Bronchial epithelial cell (primary cell): ENCODE measurements around the gene FARP1. TPM values are rescaled to one million over a fixed set of nuclear protein-coding genes. Genes with fewer than 3 reads are reported as not detected.
A peak's percentile ranks its signal among the peaks of the same experiment; 100 is the strongest.
"Not testable (repeated sequence)": the region's sequence is repeated elsewhere in the genome, so short reads cannot be mapped to it uniquely, and the experiment has no call there.

Experiments used
- DNase-seq: peaks from one replicate; pipeline ENCODE4 v3.0.0-alpha.2; 2010; ENCODE audit warnings: low read depth
- FAIRE-seq: peaks from 2 replicates; lab custom pipeline; 2011; peaks lifted over from hg19 to GRCh38; lab: Jason Lieb, UNC
- H3K27me3 ChIP-seq: 2 replicates; pipeline ENCODE4 v1.5.1; 2011; ENCODE audit warnings: low read length; ENCODE audit not compliant: control insufficient read depth, insufficient read depth
- H3K36me3 ChIP-seq: 2 replicates; pipeline ENCODE4 v1.5.1; 2011; ENCODE audit warnings: low read length; ENCODE audit not compliant: control insufficient read depth, insufficient read depth
- H3K4me3 ChIP-seq: 2 replicates; pipeline ENCODE4 v1.5.1; 2011; ENCODE audit warnings: mild to moderate bottlenecking, low read depth, low read length, control low read depth
- total RNA-seq: library from RNA; depleted of rRNA; stranded (reverse); fragments of >200 nt; gene quantifications from 2 replicates; pipeline ENCODE4 v1.2.1, GENCODE V29; 2014
- TF ChIP-seq, protein P1 (sequence below): IDR thresholded peaks from 2 replicates; pipeline ENCODE4 v1.5.1; 2011; ENCODE audit warnings: mild to moderate bottlenecking, moderate library complexity, low read length, control low read depth, inconsistent platforms; ENCODE audit not compliant: insufficient read depth, severe bottlenecking

Gene FARP1
- total RNA-seq, 1 donor from 2014 or later, result 11.1 TPM

DNA sequence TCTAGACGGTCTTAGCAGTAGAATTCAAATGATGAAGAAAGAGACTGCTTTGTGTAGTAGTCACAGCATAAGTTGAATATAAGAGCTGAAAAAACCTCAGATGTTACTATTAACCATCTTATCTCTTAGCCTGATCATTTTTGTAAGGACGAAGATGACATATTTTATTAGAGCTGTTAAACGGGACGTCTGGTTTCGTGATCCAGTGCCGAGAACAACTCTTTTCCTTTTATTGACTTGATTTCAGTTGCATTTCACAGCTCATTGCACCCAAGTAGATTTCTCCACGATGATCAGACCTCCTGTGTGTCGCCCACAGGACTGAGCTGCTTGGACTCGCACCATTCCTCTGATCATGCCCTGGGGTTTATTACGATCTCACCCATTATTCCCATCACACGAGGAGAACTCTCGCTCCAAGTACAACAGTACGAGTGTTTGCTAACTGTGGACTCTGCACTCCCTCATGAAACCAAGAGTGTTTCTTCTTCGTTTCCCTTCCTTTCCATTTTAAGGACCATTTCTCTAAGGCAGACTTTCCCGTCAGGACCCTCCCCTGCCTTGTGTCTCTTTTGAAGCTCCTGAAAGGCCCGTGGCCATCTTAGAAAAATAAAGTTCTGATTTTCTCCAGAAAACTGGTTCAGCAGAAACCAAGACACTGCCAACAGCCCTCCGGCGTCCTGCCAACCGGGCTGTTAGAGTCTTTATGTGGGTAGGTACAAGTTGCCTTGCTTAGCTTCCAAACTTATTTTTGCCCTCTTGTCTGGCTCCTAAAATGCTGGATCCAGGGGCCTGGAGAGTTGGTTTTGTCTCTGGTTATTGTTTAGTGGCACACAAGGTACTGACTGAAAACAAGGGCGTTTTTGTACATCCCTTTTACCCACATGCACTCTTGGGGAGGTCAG, 82.4 kb downstream of the FARP1 start:
- DNase-seq (no peak), FAIRE-seq (peak; percentile 84)
- no peaks in the 10 kb centered on the region for H3K36me3 ChIP-seq
- no peaks in the 10 kb centered on the region for H3K27me3 ChIP-seq
- TF ChIP-seq, protein P1, sequence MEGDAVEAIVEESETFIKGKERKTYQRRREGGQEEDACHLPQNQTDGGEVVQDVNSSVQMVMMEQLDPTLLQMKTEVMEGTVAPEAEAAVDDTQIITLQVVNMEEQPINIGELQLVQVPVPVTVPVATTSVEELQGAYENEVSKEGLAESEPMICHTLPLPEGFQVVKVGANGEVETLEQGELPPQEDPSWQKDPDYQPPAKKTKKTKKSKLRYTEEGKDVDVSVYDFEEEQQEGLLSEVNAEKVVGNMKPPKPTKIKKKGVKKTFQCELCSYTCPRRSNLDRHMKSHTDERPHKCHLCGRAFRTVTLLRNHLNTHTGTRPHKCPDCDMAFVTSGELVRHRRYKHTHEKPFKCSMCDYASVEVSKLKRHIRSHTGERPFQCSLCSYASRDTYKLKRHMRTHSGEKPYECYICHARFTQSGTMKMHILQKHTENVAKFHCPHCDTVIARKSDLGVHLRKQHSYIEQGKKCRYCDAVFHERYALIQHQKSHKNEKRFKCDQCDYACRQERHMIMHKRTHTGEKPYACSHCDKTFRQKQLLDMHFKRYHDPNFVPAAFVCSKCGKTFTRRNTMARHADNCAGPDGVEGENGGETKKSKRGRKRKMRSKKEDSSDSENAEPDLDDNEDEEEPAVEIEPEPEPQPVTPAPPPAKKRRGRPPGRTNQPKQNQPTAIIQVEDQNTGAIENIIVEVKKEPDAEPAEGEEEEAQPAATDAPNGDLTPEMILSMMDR, result no peak
- no peak overlapping the region for H3K4me3 ChIP-seq

DNA sequence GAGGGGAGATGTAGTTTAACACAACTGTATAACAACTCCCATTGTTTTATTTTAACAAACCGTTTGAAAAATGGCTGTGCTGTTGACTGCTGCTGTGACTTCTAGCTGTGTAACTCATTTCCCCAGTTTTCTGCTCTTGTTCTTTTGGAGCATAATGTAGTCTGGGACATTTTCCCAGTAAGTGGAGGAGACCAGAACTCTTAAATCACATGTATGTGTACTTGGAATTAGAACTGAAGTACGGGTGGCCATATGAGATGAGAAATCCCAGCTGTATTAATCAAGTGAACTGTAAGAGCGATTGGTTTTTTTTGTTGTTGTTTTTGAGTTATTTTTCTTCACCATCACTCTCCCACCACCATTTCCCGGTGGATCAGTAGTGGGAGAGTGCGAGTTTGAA, 83.6 kb downstream of the FARP1 start:
- no peak overlapping the region for H3K4me3 ChIP-seq
- FAIRE-seq (no peak), DNase-seq (no peak)
- no peaks in the 10 kb centered on the region for H3K27me3 ChIP-seq
- TF ChIP-seq, protein P1, result no peak
- no peaks in the 10 kb centered on the region for H3K36me3 ChIP-seq

DNA sequence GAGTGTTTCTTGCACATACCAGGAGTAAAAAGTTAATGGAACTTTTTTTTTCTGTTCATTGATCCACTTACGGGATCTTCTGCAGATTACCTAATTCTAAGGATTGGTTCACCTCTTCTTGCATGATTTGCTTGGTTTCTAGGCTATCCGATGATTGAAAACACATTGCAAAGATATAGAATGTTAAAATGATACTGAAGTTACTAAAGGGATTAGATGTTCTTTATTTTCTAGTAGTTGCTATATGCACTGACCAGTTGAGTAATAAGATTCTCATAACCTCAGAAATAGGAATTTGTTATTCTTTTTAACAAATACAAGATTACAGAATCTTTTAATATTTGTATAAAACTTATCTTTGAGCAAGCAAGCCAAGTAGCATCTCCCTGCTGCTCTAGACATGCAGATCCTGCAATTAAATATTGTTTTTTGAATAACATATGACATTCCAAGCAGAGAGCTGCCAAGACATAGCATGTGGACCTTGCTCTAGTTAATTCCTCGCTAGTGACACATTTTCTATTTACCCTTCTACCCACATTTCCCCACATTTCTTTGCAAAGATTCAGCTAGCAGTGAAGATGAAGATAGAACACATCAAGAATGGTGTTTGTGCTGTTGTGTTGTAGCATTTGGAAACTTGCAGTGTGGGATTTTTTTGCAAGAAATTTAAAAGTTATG, 85.9 kb downstream of the FARP1 start:
- Histone ChIP-seq H3K36me3 (no peaks in the 10 kb centered on the region), H3K27me3 (no peaks in the 10 kb centered on the region), H3K4me3 (no peak overlapping the region)
- TF ChIP-seq, protein P1, result no peak
- DNase-seq, result no peak
- FAIRE-seq, result no peak

GRCh38 chr13:98230762-98231161, 87.9 kb downstream of the FARP1 start:
- DNase-seq, H3K4me3 ChIP-seq, FAIRE-seq, H3K36me3 ChIP-seq, H3K27me3 ChIP-seq: not testable (repeated sequence)

- DNase-seq (no peak), FAIRE-seq (no peak)
- TF ChIP-seq, protein P1, result no peak
Observed at GRCh38 chr13:98232456-98232855, 89.6 kb downstream of the FARP1 start.

DNA sequence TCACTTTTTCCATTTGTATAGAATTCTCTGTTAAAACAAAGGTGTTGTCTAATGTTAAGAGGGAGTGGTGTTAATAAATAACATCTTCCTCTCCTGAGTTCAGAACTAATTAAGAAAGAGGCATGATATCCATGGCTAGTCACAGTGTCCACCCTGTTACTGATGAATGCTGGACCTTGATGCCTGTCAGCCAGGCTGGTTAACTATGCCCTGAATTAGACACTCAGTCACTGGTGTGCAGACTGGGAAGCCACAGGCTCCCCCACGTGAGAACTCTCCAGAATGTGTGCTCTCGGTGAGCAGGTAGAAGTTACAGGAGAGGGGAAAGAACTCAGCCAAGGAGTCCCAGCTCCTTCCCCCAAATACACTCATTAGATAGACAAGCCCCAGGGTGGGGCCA, 90.2 kb downstream of the FARP1 start:
- DNase-seq, result no peak
- Histone ChIP-seq H3K4me3 (no peak overlapping the region), H3K36me3 (no peaks in the 10 kb centered on the region), H3K27me3 (no peaks in the 10 kb centered on the region)
- TF ChIP-seq, protein P1, result no peak
- FAIRE-seq, result no peak

More at GRCh38 chr13:98232456-98232855, 89.6 kb downstream of the FARP1 start:
- Histone ChIP-seq H3K36me3 (no peaks in the 10 kb centered on the region), H3K4me3 (no peak overlapping the region), H3K27me3 (no peaks in the 10 kb centered on the region)
